CD14-positive monocyte (primary cell): Measurements from ENCODE around the gene GCSAM. TPM values are rescaled to one million over a fixed set of nuclear protein-coding genes. Genes with fewer than 3 reads are reported as not detected.
A peak's percentile ranks its signal among the peaks of the same experiment; 100 is the strongest.

Experiments used
- DNase-seq, 3 donors: peaks; one replicate each; pipeline ENCODE4 v3.0.0-alpha.2; 2011 to 2022
- H2AFZ ChIP-seq: 2 replicates; pipeline ENCODE4 v1.6.0; 2012; ENCODE audit warnings: mild to moderate bottlenecking, low read depth, low read length, inconsistent platforms; ENCODE audit not compliant: insufficient read depth, poor library complexity, severe bottlenecking
- H3K27ac ChIP-seq, 2 donors: 1 replicate in 1 of 2; 2 replicates in 1 of 2; pipeline ENCODE4 v1.5.1; 2012 to 2013; ENCODE audit warnings: low read length in 2 of 2, control low read depth in 1 of 2, inconsistent platforms in 1 of 2, low read depth in 1 of 2, mild to moderate bottlenecking in 1 of 2
- H3K27me3 ChIP-seq, 2 donors: one replicate each; pipeline versions ENCODE4 v1.6.0 to v1.6.1; 2011 to 2013; ENCODE audit warnings: low read length in 2 of 2; ENCODE audit not compliant: control insufficient read depth in 2 of 2, insufficient read depth in 2 of 2
- H3K36me3 ChIP-seq, 2 donors: replicated peaks in 1 of 2; 1 replicate in 1 of 2; 2 replicates in 1 of 2; pipeline versions ENCODE4 v1.5.1 to v1.6.1; 2012 to 2013; ENCODE audit warnings: low read length in 2 of 2, control low read depth in 1 of 2, inconsistent platforms in 1 of 2, mild to moderate bottlenecking in 1 of 2; ENCODE audit not compliant: insufficient read depth in 2 of 2, control insufficient read depth in 1 of 2
- H3K4me1 ChIP-seq, 2 donors: 1 replicate in 1 of 2; 2 replicates in 1 of 2; pipeline versions ENCODE4 v1.5.1 to v1.6.1; 2012 to 2013; ENCODE audit warnings: low read length in 2 of 2, control low read depth in 1 of 2, inconsistent platforms in 1 of 2, mild to moderate bottlenecking in 1 of 2, moderate library complexity in 1 of 2; ENCODE audit not compliant: insufficient read depth in 2 of 2, control insufficient read depth in 1 of 2
- H3K4me2 ChIP-seq: replicated peaks from 2 replicates; pipeline ENCODE3; 2012; ENCODE audit warnings: low read length, moderate library complexity, mild to moderate bottlenecking; ENCODE audit not compliant: poor library complexity, severe bottlenecking; ENCODE audit errors: extremely low read depth
- H3K4me3 ChIP-seq, 3 experiments: fragments of 200-600 bp in 1 of 3; sonication (generic) in 1 of 3; replicated peaks in 1 of 3; 1 replicate in 2 of 3; 2 replicates in 1 of 3; pipeline ENCODE4 v1.5.1; 2011 to 2013; ENCODE audit warnings: low read length in 3 of 3, mild to moderate bottlenecking in 3 of 3, control low read depth in 2 of 3, low read depth in 2 of 3, inconsistent platforms in 1 of 3, moderate library complexity in 1 of 3
- H3K79me2 ChIP-seq: 2 replicates; pipeline ENCODE4 v1.6.0; 2012; ENCODE audit warnings: mild to moderate bottlenecking, control low read depth, inconsistent platforms, low read length, moderate library complexity; ENCODE audit not compliant: insufficient read depth
- H3K9ac ChIP-seq: 2 replicates; pipeline ENCODE4 v1.6.0; 2017; ENCODE audit warnings: low read length, mild to moderate bottlenecking; ENCODE audit not compliant: insufficient read depth, poor library complexity, severe bottlenecking
- H3K9me3 ChIP-seq, 2 donors: replicated peaks in 1 of 2; 1 replicate in 1 of 2; 2 replicates in 1 of 2; pipeline versions ENCODE4 v1.5.1 to v1.6.1; 2012 to 2013; ENCODE audit warnings: low read length in 2 of 2, control low read depth in 1 of 2; ENCODE audit not compliant: control insufficient read depth in 1 of 2, insufficient read depth in 1 of 2
- H4K20me1 ChIP-seq: 2 replicates; pipeline ENCODE4 v1.6.0; 2012; ENCODE audit warnings: mild to moderate bottlenecking, low read length, control low read depth, moderate library complexity; ENCODE audit not compliant: insufficient read depth
- H3K27ac Mint-ChIP-seq, 7 donors: one replicate each; pipeline ENCODE4 v1.8.0; 2020; ENCODE audit warnings: mild to moderate bottlenecking in 7 of 7, mixed read lengths in 7 of 7, moderate library complexity in 6 of 7, inconsistent platforms in 2 of 7
- H3K27me3 Mint-ChIP-seq, 3 donors: one replicate each; pipeline ENCODE4 v1.8.0; 2021 to 2022; ENCODE audit warnings: low read depth in 3 of 3, mild to moderate bottlenecking in 3 of 3, mixed read lengths in 3 of 3, moderate library complexity in 3 of 3, inconsistent platforms in 1 of 3
- H3K36me3 Mint-ChIP-seq, 2 donors: one replicate each; pipeline ENCODE4 v1.8.0; 2020; ENCODE audit warnings: mixed read lengths in 2 of 2, inconsistent platforms in 1 of 2, mild to moderate bottlenecking in 1 of 2
- H3K4me1 Mint-ChIP-seq: one replicate; pipeline ENCODE4 v1.8.0; 2020; ENCODE audit warnings: mild to moderate bottlenecking, mixed read lengths
- H3K4me3 Mint-ChIP-seq, 2 donors: one replicate each; pipeline ENCODE4 v1.8.0; 2020; ENCODE audit warnings: mild to moderate bottlenecking in 2 of 2, mixed read lengths in 2 of 2, moderate library complexity in 1 of 2
- H3K9me3 Mint-ChIP-seq, 7 donors: one replicate each; pipeline ENCODE4 v1.8.0; 2020 to 2022; ENCODE audit warnings: mixed read lengths in 7 of 7, mild to moderate bottlenecking in 6 of 7, moderate library complexity in 6 of 7, inconsistent platforms in 2 of 7
- WGBS: methylation state at CpG from one replicate; pipeline ENCODE4 v1.1.5; 2013; ENCODE audit warnings: missing lambda C conversion rate; ENCODE audit not compliant: insufficient coverage; 5-methylcytosine and 5-hydroxymethylcytosine counted together
- intact Hi-C, 2 donors: fragments of 100-400 bp; cut with micrococcal nuclease; formaldehyde crosslinking; loops; one replicate each; pipeline versions ENCODE4 v1.15.0 to v1.15.1; 2023
- polyA plus RNA-seq, 3 donors: library from polyadenylated mRNA; depleted of rRNA in 1 of 3; unstranded in 2 of 3; stranded (reverse) in 1 of 3; fragments of 300-500 nt in 2 of 3; fragments of >200 nt in 1 of 3; fragmentation: Illumina TruSeq in 2 of 3; gene quantifications; 1 replicate in 2 of 3; 2 replicates in 1 of 3; pipeline ENCODE4 v1.2.3, GENCODE V29; 2012 to 2021
- TF ChIP-seq, protein P1 (sequence below): fragments of 200-600 bp; IDR thresholded peaks from one replicate; pipeline ENCODE4 v1.8.0; 2022; ENCODE audit warnings: antibody characterized with exemption, mild to moderate bottlenecking

Gene GCSAM
- polyA plus RNA-seq, 3 donors: 0.10 to 0.16 TPM; not detected in 1

GRCh38 chr3:112132088-112132487 is 960 bp downstream of the GCSAM start:
- peak overlapping the region in 1 of 2 donors; percentile 72 for H3K27ac ChIP-seq
- H3K4me3 ChIP-seq: no peak overlapping the region
- H3K9me3 ChIP-seq: no peaks in the 10 kb centered on the region
- no peaks in the 10 kb centered on the region for H3K36me3 Mint-ChIP-seq
- H3K4me1 ChIP-seq: peaks cover 24 to 42% of the 10 kb centered on the region in 2 donors
- H3K4me1 Mint-ChIP-seq: peaks cover 50% of the 10 kb centered on the region
- H3K4me3 Mint-ChIP-seq: no peak overlapping the region
- H3K9me3 Mint-ChIP-seq: no peaks in the 10 kb centered on the region
- no peak for DNase-seq
- intact Hi-C loops: no loop called here
- H2AFZ ChIP-seq: no peak overlapping the region
- H3K27ac Mint-ChIP-seq: peak overlapping the region in 2 of 7 donors; percentile 35 to 57
- WGBS: 100% methylated on average over 1 of the region's 3 CpGs
- H3K79me2 ChIP-seq: no peaks in the 10 kb centered on the region
- TF ChIP-seq, protein P1, sequence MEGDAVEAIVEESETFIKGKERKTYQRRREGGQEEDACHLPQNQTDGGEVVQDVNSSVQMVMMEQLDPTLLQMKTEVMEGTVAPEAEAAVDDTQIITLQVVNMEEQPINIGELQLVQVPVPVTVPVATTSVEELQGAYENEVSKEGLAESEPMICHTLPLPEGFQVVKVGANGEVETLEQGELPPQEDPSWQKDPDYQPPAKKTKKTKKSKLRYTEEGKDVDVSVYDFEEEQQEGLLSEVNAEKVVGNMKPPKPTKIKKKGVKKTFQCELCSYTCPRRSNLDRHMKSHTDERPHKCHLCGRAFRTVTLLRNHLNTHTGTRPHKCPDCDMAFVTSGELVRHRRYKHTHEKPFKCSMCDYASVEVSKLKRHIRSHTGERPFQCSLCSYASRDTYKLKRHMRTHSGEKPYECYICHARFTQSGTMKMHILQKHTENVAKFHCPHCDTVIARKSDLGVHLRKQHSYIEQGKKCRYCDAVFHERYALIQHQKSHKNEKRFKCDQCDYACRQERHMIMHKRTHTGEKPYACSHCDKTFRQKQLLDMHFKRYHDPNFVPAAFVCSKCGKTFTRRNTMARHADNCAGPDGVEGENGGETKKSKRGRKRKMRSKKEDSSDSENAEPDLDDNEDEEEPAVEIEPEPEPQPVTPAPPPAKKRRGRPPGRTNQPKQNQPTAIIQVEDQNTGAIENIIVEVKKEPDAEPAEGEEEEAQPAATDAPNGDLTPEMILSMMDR: no peak
- H4K20me1 ChIP-seq: no peaks in the 10 kb centered on the region
- H3K4me2 ChIP-seq: no peak overlapping the region
- H3K9ac ChIP-seq: no peak overlapping the region
- no peaks in the 10 kb centered on the region for H3K36me3 ChIP-seq
- H3K27me3 ChIP-seq: no peaks in the 10 kb centered on the region
- peaks cover 0 to 4% (median 0%) of the 10 kb centered on the region in 3 donors for H3K27me3 Mint-ChIP-seq

GRCh38 chr3:112131111-112131510 is 1.9 kb downstream of the GCSAM start:
- no peaks in the 10 kb centered on the region for H3K36me3 ChIP-seq
- no peaks in the 10 kb centered on the region for H3K9me3 ChIP-seq
- no peak for DNase-seq
- H3K9ac ChIP-seq: no peak overlapping the region
- H3K27ac ChIP-seq: no peak overlapping the region
- H3K27ac Mint-ChIP-seq: peak overlapping the region in 2 of 7 donors; percentile 23 to 73
- WGBS: no CpG with 5 or more reads among the region's 3 CpGs
- TF ChIP-seq, protein P1: no peak
- peaks cover 26 to 50% of the 10 kb centered on the region in 2 donors for H3K4me1 ChIP-seq
- no peaks in the 10 kb centered on the region for H3K36me3 Mint-ChIP-seq
- no peak overlapping the region for H2AFZ ChIP-seq
- no peaks in the 10 kb centered on the region for H3K79me2 ChIP-seq
- H3K4me1 Mint-ChIP-seq: peaks cover 57% of the 10 kb centered on the region
- H3K9me3 Mint-ChIP-seq: no peaks in the 10 kb centered on the region
- H3K27me3 Mint-ChIP-seq: peaks cover 0 to 4% (median 2%) of the 10 kb centered on the region in 3 donors
- no peaks in the 10 kb centered on the region for H3K27me3 ChIP-seq
- intact Hi-C loops: no loop called here
- H3K4me3 Mint-ChIP-seq: no peak overlapping the region
- no peak overlapping the region for H3K4me2 ChIP-seq
- no peaks in the 10 kb centered on the region for H4K20me1 ChIP-seq
- H3K4me3 ChIP-seq: no peak overlapping the region
